ENCODE data around the gene NOSTRIN.

- TF ChIP-seq CTCF (IDR thresholded peaks at IDR 0.05 in 4 of 5, conservative IDR thresholded peaks at IDR 0.05 in 1 of 5) (no peak), POLR2A (IDR thresholded peaks at IDR 0.05) (no peak)
These were observed 92.3 kb downstream of the NOSTRIN start for GRCh38 chr2:168894720-168895119.

Measured in gastrocnemius medialis (tissue), 4 donors.